Stimulated activated CD4-positive, alpha-beta T cell treated with anti-CD3 and anti-CD28 coated beads, Interleukin-4, amount 100 ng/mL, for 48 hours (primary cell): ENCODE measurements around the gene PRSS36.
"Not testable (repeated sequence)": the region's sequence is repeated elsewhere in the genome, so short reads cannot be mapped to it uniquely, and the experiment has no call there.

ENCODE experiments used
- DNase-seq, 2 donors: peaks; one replicate each; pipeline ENCODE4 v3.0.0-alpha.2; 2020; ENCODE audit warnings: low read depth in 2 of 2

Gene PRSS36

DNA sequence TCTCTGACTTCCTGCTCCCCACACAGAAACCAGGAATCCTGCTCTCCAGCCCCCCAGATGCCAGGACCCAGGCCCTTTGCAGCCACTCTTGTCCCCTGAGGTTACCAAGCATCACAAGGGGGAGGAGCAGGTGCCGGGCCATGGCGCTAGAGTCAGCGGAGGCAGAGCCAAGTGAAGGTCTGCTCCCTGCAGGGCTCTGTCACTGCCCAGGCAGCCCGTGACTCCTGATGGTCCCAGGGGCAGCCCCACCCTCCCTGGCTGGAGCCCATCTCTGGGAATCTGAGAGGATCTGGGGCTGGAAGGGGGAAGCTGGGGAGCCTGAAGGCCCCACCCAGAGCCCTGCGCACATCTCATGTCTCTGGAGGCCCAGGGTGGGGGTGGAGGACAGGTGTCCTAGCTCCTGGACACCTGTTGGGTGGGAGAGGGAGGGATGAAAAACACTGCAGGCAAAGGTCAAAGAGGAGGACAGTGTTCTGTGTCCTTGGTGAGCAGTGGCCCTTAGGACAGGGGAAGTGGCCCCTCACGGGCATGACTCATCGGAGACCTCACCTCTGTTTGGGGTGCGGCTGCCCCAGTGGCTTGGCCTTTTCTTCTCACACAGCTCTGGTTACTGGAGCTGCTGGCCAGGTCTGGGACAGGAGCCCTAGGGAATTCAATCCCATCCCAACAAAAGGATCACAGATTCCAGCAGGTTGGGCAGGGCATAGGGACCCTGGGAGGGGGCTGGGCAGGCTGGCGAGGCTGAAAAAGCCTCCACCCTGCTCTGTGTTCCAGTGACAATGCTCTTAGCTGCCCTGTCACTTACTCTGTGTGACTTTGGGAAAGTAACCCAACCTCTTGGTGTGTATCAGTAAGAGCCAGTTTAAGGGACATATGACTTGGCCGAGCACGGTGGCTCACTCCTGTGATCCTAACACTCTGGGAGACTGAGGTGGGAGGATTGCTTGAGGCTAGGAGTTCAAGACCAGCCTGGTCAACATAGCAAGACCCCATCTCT lies at the start of gene PRSS36:
TSS of gene PRSS36 (minus strand) at position 173 of the 997 bp plus-strand sequence. CDS start at position 142, 31 bp downstream.
- DNase-seq, result no peak

DNA sequence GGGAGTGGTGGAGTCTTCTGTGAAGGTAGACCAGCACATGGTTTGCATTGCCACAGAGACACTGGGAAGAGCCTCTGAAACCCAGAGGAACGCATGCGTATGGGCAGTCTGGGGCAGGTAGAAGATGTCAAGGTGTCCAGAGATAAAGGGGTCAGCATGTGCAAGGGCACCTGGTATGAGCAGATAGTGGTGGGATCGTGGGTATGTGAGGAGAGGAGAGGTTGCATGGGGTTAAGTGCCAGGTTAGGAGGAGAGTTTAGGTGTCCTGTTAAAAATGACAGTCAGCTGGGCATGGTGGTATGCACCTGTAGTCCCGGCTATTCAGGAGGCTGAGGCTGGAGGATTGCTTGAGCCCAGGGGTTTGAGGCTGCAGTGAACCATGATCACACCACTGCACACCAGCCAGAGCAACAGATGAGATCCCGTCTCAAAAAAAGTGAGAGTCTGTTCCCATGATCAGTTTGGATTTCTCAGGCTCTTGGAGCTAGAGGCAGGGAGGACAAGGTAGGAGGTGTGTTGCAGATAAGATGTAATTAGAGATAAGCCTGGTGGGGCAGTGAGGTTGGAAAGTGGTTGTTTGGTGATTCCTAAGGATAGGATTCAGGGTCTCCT lies 49.7 kb upstream of the PRSS36 start:
- no peak for DNase-seq

DNA sequence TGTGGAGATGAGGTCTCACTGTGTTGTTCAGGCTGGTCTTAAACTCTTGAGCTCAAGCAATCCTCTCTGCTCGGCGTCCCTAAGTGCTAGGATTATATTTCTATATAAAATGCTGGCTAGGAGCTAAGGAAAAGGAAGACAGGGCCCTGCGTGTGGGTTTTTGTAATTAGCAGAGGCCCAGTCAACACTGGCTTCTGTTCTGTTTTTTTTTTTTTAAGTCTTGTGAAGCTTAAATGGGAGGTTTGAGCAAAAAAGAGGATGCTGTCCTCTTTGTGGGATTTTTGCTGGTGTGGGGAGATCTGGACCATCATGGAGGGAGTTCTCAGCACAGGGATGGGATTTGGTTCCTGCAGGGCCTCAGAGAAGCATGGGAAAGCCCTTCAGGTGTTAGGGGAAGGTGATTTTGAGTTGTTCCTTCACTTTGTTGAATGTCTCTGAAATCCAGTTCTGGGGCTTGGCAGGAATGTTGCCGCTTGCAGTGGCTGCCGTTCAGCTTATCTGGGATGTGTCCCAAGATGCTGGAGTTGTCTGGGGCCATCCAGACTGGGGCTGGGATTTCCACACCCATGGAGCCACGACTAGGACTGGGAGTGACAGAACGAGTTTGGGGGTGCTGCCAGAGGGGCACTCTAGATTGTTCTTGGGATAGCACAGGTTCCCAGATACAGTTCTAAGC lies 48.5 kb upstream of the PRSS36 start:
- DNase-seq, result no peak

DNA sequence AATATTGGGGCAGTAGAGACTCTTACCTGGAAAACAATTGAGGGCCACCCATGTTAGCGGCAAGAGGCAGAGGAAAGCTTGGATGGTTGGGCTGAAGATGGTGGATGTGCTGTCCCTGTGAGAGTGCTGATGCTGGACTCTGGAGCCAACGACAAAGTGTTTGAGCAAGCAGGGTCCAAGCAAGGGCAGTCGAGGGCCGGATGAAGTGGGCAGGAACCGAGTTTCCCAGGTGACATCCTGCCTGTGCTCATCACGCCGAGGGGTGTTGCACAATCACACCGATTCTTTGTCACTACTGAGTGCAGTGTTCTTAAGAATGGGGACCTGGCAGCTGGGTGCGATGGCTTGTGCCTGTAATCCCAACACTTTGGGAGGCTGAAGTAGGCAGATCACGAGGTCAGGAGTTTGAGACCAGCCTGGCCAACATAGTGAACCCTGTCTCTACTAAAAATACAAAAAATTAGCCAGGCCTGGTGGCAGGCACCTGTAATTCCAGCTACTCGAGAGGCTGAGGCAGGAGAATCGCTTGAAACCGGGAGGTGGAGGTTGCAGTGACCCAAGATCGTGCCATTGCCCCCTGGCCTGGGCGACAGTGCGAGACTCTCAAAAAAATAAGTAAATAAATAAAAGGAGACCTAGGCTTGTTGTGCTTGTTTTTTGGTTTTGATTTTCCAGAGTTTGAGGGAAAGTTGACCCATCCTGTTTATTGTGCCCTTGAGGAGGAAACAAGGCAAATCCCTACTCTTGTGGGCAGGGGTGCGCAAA lies 46.6 kb upstream of the PRSS36 start:
- DNase-seq, result no peak

DNA sequence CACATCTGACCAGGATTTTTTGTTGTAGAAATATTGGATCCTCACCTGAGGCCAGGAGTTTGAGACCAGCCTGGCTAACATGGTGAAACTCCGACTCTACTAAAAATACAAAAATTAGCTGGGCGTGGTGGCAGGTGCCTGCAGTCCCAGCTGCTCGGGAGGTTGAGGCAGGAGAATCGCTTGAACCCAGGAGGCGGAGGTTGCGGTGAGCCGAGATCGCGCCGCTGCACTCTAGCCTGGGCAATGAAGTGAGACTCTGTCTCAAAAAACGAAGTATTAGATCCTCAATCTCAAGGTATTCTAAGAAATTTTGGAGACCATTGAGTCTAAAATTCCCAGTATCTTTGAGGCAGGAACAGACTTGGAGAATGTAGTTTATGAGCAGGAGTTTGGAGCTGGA lies 46.0 kb upstream of the PRSS36 start:
- DNase-seq, result not testable (repeated sequence)

DNA sequence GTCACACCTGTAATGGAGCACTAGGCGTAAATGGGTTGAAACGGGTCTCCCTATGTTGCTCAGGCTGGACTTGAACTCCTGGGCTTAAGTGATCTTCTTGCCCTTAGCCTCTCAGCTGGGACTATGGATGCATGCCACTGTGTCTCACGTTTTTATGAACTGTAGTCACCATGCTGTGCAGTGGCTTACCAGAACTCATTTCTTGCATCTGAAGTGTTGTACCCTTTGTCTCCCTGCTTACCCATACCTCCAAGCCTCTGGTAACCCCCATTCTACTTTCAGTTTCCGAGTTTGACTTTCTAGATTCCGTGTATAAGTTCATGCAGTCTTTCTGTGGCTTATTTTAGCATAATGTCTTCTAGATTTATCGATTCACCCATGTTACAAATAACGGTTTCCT lies 45.0 kb upstream of the PRSS36 start:
- no peak for DNase-seq

DNA sequence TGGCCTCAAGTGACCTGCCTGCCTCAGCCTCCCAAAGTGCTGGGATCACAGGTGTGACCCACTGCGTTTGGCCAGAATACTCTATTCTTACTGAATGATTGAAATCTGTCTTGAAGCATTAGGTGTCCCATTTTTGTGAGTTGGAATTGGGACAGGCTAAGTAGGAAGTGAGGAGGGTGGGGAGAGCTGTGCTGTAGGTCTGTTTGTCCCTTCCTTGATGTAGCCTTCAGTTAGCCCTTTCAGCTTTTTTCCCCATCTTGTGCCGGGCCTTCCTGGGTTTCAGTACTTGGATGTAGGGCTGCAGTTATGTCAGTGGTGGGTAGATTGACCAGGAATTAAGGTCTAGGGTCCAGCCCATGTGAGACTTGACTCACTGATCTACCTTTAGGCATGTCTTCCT lies 44.0 kb upstream of the PRSS36 start:
- no peak for DNase-seq

DNA sequence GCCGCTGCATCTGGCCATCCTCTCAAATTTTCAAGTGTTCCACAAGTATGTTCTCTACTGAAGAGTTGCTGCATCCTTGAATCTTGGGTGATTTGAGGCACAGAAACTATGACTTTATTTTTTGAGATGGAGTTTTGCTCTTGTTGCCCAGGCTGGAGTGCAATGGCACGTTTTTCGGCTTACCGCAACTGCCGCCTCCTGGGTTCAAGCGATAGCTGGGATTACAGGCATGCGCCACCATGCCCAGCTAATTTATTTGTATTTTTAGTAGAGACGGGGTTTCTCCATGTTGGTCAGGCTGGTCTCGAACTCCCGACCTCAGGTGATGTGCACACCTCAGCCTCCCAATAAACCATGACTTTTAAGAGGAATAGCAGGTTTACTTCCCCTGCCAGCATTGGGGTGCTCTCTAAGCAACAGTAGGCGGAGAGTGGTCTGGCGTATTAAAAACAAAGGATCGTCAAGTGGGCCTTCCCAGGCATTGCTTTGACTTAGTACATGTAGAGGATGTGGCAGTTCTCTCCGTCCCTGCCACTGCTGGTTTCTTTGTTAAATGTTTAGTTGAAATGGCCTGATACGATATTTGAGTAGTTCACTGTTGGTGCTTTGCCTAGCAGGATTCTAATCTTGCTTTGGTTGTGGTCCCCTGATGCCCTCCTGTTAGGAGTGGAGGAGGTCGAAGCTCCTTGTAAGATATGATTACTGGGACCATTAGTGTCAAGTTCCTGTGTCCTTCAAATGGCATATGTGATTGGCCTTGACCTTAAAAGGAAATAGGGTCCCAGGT lies 43.2 kb upstream of the PRSS36 start:
- no peak for DNase-seq

DNA sequence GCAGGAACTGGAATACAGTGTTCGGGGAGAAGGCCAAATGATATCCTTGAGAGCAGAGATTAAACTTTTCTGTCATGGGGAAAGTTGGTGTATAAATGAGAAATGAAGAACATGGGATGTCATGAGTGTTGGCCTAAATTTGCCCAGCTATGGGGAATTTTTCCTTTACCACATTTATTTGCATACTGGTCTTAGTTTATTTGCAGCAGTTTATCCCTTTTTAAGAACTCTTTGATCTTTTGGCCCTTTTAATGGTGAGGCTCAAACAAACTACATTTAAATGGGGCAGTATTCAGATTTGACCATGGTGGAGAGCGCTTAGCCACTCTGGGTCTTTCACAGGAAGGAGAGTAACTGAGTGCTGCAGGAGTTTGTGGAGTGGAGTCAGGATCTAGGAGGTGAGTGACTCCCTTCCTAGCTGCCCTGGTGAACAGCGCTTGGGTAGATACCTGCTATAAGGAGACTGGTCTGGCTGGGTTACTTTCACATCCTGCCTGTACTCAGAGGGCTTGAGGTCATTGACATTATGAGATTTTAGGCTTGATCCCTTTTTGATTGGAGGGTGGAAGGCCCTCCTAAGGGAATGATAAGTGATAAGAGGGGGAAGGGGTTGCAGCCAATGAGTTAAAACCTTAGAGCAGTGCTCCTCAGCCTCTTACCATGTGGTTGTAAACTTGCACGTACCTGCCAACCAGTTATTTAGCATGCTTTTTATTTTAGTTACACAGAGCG lies 42.0 kb upstream of the PRSS36 start:
- no peak for DNase-seq

DNA sequence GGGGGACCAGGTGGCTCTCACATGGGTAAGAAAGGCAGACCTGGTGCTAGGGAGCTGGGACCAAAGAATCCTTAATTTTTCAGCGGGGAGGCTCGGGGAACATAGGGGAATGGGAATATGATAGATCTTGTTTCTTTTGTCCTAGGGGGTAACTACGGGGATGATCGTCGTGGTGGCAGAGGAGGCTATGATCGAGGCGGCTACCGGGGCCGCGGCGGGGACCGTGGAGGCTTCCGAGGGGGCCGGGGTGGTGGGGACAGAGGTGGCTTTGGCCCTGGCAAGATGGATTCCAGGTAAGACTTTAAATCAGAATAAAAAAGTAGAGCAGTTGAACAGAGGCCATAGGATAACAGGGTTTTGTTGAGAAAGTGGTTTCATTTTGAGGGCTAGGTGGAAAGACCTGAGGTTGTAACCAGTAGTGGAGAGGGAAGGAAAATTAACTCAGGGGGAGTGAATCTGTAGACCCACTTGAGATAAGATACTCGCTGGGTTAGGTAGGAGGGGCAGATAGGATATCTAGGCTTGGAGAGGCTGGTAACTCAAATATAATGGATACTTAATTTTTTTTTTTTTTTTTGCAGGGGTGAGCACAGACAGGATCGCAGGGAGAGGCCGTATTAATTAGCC lies 41.1 kb upstream of the PRSS36 start:
- no peak for DNase-seq

DNA sequence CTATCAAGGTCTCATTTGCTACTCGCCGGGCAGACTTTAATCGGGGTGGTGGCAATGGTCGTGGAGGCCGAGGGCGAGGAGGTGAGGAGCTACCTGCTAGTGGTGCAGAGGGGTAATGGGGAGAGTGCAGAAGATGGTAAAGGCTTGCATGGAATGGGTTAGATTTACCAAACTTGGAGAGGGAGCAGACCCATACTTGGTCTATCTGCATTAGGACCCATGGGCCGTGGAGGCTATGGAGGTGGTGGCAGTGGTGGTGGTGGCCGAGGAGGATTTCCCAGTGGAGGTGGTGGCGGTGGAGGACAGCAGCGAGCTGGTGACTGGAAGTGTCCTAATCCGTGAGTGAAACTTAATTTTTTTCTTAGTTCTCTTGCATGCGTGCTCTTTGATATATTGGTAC lies 40.2 kb upstream of the PRSS36 start:
- no peak for DNase-seq

DNA sequence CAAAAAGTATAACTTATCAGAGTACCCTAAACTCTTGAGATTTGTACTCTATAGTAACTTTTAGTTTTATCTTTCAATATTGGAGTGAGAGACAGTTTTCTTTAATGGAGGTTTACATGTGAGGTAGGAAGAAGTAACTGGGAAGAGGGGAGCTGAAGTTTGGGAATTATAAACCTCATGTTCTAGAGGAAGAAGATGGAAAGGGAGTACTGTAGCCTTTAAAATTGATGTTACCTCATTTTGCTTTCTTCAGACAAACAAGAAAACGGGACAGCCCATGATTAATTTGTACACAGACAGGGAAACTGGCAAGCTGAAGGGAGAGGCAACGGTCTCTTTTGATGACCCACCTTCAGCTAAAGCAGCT lies 39.5 kb upstream of the PRSS36 start:
- no peak for DNase-seq

DNA sequence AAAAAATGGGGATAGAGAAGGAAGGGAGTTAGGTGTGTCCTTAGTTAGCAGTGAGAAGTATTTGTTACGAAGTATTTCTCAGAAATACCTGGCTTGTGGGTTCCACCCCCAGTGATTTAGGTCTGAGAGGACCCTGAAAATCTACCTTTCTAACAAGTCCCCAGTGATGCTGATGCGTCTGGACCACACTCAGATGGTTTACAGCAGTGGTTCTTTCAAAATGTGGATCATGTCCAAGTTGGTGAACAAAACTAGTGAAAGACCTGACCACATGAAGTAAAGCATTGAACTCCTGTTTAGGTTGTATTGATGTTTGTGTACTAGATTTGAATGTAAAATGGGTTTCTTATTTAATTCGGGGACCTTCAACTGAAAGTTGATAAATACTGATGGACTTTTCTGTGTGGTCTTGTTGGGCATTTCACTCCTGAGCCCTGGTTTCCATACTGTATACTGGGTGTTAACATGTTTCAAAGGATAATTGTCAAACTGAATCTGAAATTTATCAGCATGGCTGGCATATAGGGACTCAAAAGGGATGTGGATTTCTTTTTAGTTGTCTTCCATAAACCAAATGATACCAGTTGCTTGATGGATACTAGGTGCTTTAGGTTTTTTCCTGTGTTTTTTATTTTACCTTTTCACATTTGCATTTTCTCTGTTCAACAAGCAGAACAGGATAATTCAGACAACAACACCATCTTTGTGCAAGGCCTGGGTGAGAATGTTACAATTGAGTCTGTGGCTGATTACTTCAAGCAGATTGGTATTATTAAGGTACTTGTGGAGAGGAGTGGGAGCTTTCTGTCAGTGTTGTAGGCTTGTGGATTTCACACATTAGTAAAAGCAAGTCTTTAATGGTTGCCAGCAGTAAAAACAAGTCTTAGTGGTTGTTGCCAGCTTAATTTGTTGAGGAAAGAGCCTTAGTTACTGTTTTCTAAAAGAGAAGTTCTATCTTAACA lies 38.9 kb upstream of the PRSS36 start:
- DNase-seq, result no peak

DNA sequence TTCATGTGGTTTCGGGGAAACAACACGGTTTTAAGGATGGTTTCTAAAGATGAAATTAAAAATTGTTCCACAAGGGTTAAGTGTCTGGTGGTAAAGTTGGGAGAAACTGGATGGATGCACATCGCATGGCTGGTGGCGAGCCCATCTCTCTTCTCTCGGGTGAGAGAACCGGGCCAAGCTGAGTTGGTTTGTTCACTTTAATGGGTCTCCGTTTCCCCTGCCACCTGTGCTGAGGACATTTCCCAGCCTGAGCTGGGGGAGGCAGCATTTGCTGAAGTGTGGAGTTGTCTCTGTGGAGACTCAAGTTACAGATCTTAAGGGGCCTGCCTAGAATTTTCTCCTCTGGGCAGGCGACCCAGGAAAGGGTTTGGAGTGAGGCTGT lies 37.9 kb upstream of the PRSS36 start:
- DNase-seq, result no peak

DNA sequence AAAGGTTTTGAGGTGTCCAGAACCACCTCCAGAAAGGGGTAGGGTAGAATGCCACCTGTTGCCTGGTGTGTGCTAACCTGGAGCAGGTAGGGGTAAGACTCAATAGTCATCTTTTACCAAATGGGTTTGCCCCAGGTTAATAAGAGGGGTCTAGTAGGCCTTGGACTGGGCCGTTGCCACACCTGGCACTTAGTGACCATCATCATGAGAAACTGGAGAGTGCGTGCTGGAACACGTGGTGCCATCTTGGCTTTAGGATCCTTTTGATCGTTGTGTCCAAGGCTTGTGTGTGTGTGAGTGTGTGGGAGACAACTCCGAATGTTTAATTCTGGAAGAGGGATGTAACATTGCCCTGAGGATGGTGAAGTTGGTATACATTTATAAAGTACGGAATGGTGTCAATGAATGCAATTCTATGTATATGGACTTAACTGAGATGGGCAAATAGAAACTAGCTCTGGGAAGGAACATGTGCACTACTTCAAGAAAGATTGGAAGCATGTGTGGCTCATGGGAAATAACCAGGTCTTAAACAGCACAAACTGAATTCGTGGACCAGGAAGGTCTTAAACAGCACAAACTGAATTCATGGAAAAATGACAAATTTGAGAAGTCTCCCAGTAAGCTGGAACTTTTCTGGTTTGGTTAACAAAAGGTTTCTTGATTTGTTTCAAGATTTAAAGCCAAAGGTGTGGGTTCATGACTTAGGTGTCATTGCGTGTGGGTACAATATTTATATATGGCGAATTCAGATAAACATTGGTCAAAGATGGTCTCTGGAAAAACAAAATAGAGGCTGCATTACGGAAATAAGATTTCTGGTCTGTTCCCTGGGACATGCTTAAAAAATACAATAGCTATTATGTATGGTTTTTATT lies 37.3 kb upstream of the PRSS36 start:
- no peak for DNase-seq

DNA sequence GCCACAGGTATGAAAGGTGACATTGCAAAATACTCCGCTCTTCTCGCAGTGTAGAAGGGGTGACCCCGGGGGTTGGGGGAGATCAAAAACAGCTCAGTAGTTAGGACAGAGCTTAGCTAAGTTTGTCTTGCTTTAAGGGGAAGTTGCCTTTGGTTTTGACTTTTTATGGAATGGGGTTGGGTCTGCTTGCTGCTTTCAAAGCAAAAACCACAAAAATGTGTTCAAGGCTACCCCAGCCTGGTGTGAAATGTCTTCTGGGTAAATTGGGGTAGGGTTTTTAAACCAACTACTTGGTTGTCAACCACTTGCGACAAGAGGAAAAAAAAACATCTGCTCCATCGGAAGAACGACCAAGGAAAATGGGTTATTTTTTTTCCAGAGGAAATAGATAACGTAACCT lies 36.3 kb upstream of the PRSS36 start:
- no peak for DNase-seq

DNA sequence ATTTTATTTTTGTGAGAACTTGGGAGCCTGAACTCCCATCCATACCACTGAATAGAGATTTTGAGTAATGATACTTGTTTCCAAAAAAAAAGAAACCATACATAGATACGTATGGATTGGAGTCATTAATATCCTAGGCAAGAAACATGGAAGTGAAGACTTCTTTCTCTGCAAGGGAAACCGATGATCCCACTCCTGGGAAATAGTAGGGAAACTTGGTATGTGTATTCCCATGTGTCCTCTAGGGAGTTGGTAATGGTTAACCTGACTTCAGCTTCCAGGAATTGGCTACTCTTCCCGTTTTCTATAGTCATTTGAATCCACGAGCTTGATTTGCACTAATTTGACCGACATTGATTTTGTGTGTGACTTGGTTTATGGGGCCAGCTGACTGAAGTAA lies 35.5 kb upstream of the PRSS36 start:
- DNase-seq, result no peak

DNA sequence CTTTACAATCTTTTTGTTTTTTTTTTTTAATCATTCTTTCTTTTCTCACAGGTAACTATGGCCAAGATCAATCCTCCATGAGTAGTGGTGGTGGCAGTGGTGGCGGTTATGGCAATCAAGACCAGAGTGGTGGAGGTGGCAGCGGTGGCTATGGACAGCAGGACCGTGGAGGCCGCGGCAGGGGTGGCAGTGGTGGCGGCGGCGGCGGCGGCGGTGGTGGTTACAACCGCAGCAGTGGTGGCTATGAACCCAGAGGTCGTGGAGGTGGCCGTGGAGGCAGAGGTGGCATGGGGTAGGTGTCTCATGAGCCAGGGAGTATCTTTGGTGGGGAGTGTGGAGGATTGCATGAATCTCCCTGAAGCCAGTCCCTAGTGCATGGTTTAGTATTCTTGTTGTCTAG lies 35.0 kb upstream of the PRSS36 start:
- no peak for DNase-seq
